ENCODE measurements around the gene NR6A1.
"Not testable (repeated sequence)": the region's sequence is repeated elsewhere in the genome, so short reads cannot be mapped to it uniquely, and the experiment has no call there.

The NR6A1 gene

DNA sequence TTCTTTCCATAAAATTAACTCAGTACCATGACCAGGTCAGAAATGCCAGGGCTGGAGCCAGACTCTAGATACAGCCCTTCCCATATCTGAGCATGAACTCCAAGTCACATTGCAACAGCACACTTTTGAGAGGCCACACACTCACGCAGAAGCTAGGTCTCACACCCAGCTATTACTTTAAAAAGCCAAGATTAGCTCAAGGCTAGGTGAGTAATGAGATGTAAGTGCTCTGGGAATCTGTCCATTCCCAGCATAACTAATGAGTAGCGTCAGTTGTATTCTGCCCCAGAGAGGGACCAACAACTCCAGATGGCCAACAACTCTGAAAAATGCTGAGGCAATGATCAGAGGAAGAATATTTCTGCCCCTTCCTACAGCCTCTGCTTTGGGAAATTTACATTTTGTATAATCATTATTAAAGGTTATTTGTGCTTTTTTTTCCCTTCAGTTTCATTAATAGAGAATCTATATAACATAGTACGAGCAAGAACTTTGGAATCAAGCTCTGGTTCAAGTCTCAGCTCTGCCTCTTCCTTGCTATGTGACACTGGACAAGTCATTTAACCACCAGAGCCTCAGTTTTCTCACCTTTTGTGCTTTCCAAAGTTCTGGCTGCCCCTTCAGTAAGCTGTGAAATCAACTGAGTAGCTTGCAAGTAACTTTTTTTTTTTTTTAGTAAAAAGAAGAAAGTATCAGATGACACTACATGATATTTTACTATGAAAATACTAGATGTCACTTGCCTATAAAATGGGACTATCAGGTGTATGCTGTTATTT, 118.3 kb downstream of the NR6A1 start:
- DNase-seq = no peak

DNA sequence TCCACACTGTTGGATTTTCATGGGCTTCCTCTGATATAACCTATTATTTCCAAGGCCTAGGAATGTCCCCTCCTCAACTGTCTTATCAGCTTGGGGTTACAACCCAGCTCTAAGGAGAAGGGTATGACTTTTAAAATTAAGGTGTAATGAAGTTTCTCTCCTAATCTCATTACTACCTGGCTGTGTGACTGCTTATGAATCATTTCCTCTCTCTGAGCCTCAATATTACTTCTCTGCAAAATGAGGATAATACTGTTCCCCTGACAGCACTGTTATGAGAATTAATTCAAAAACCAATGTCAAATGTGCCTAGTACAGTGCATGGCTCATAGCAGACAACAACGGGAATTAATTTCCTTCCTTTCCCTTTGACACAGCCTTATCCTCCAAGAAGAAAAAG, 118.9 kb downstream of the NR6A1 start:
- no peak for DNase-seq

DNA sequence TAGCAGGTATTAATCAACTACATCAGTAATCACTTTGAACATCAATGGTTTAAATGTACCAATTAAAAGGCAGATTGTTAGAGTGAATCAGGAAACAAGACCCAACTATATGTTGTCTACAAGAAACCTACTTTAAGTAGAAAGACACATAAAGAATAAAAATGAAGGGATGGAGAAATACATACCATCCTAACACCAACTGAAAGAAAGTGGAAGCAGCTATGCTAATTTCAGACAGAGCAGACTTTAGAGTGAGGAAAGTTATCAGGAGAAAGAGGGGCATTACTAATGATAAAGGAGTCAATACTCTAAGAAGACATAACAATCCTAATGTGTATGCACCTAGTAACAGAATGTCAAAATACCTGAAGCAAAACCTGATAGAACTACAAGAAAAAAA, 125.8 kb downstream of the NR6A1 start:
- DNase-seq = no peak

- no peak for DNase-seq
Measured at GRCh38 chr9:124639637-124640036, 131.5 kb downstream of the NR6A1 start.

- no peak for DNase-seq
Measured at GRCh38 chr9:124635285-124635684, 135.8 kb downstream of the NR6A1 start.

GRCh38 chr9:124632077-124632621, 139.0 kb downstream of the NR6A1 start:
- no peak for DNase-seq

DNA sequence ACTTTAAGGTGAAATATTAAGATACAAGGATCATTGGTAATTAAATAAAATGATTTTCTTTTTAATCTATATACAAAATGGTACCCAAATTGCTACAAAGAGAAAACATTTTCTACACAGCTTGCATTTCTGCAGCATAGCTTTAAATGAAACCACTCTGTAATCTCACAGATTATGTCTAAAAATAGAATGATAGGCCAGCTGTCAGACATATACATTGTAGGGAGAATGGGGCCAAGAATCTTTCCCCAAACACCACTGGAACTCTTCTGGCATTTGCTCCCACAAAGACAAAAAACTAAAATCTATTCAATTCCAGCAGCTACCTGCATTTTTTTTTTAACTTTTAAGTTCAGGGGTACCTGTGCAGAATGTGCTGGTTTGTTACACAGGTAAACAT, 139.8 kb downstream of the NR6A1 start:
- DNase-seq = no peak

DNA sequence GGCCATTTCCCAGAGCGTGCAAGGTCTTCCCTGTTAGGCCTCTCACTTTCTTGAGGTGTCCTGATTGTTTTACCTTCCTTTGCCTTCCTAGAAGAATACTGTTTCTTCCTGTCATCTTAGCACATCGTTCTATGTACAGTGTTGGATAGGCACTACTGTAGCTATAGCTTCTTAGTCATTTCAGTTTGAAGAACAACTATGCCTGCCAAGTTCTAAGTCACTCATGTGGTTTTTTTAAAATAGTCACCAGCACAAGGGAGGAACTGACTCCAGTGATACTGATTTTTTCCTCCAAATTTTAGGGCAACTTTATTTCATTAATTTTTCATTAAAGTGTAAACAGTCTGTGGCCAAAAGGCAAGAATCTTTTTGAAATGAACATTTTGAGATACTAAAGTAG, 141.5 kb downstream of the NR6A1 start:
- no peak for DNase-seq

GRCh38 chr9:124628741-124629140, 142.4 kb downstream of the NR6A1 start:
- no peak for DNase-seq

DNA sequence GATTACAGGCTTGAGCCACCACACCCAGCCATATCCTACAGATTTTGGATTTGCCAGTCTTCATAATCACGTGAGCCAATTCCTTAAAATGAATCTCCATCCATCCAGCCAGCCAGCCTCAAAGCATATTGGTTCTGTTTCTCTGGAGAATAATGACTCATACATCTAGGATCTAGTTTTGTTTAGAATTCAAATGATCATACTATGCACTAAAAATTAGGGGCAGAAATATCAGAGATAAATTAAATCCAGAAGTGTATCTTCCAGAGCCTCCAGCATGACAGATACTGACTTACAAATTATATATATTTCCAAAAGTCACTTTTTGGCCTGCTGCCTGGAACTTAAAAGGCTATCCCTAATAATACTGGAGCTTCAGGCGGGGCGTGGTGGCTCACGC, 144.8 kb downstream of the NR6A1 start:
- no peak for DNase-seq

- no peak for DNase-seq
Measured at GRCh38 chr9:124625087-124625486, 146.0 kb downstream of the NR6A1 start.

GRCh38 chr9:124624735-124624992, 146.4 kb downstream of the NR6A1 start:
- peak; percentile 68 to 82 for DNase-seq

DNA sequence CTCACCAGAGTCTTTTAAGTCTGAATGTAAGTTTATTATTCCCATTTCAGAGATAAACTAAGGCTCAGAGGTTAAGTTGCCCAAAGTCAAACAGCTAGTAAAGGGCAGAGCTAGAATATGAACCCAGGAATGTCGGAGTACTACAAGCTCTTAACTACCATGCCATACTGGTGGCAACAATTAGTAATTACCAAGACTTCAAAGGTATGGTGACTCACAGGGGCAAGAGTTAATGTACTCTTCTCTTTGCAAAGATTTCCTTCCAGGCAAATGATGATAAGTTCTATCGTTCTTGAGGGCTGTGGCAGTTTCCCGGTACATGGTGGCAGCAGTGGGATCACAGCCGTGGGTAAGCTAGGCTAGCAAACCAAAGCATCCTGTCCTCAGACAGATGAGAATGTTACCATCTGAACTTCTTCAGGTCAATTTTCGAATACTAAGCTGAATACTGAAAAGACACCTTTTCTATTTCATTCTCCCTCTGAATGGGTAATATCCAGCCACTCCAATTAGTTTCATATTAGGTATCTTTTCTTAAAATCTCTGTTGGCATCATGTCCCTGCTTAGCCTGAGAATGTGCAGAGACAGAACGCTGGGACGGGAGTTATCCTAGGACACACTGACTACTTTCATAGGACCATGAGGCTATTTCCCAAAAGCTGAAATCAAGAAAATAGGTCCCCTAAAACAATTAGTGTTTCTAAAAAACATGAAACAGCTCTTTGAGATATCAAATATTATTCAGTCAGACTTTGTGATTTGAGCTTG, 147.0 kb downstream of the NR6A1 start:
- DNase-seq = no peak

GRCh38 chr9:124622882-124623281, 148.2 kb downstream of the NR6A1 start:
- DNase-seq = no peak

DNA sequence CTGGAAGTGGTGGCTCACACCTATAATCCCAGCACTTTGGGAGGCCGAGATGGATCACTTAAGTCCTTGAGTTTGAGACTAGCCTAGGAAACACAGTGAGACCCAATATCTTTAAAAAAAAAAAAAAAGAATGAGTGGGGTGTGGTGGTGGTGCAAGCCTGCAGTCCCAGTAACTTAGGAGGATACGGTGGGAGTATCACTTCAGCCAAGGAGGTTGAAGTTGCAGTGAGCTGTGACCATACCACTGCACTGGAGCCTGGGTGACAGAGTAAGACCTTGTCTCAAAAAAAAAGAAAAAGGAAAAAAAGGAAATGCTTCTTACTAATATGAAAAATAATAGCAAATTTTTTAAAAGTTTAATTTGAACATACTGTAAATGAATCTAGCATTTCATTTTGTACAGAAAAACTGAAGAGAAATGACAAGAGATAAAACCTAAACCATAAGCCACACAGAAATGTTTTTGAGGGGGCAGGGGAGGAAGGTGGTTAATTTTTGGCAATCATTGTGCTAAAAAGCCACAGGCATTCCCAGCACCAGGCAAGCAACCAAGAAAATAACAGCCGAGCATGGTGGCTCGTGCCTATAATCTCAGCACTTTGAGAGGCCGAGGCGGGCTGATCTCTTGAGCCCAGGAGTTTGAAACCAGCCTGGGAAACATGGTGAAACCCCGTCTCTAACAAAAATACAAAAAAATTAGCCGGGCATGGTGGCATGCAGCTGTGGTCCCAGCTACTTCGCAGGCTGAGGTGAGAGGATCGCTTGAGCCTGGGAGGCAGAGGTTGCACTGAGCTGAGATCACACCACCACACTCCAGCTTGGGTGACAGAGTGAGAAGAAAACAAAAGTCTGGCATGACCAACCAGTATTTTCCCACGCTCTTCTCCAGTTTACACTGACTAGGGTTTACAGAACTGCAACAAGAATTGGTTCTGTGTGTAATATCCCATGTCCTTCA, 149.5 kb downstream of the NR6A1 start:
- DNase-seq = no peak

DNA sequence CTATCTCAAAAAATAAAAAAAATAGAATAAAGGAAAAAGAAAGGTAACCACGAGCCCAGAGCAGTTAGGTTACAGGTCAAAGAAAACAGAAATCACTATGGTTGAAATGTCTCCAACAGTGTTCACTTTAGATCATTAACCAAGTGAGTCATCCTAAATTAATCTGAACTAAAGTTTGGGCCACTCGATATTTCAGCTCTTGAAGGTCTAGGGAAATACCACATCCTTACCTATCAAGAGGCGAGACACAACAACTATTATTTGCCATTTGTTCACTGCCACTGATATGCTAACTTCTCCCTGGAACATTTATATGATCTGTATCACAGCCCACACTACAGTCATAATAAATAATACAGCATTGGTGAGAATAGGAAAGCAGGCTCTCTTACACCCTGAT, 152.6 kb downstream of the NR6A1 start:
- DNase-seq = no peak

DNA sequence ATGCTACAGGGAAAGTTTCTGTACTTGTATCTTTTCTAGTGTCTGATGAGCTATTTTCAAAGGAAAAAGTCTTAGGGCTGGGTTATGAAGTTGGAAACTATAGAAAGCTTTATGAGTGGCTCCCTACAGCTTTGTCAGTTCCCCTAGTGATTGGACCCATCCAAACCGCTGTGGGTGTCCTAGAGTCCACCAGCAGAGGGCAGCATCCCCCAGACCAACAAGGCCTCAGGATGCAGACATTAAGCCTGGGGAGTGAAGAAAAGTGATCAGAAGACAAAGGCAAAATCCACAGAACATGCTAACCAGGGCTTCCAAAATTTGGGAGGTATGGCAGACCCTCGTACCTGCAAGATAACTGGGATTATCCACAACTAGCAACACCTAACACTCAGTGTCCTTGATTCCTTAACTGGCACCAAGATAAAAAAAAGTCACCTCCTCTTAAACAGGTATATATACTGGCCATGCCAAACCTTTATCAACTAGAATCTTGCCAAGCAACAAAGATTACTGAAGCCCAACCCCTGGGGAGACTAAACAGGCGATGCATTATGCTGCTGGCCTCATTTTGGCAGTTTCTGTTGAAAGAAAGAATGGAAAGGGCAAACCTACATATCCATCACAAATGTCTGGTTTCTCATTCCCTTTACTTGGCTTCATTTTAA, 153.5 kb downstream of the NR6A1 start:
- peak in 1 of 2 experiments; percentile 70 for DNase-seq

- no peak for DNase-seq
Measured at GRCh38 chr9:124616961-124617360, 154.2 kb downstream of the NR6A1 start.

DNA sequence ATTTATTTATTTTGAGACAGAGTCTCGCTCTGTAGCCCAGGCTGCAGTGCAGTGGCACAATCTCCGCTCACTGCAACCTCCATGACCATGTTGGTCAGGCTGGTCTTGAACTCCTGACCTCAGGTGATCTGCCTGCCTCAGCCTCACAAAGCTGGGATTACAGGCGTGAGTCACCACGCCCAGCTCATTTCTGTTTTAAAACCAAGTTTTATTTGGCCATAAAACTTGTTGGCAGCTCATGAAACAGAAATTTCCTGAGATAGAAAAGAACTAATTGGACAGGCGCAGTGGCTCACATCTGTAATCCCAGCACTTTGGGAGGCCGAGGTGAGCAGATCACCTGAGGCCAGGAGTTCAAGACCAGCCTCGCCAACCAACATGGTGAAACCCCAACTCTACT, 155.3 kb downstream of the NR6A1 start:
- not testable (repeated sequence) for DNase-seq

DNA sequence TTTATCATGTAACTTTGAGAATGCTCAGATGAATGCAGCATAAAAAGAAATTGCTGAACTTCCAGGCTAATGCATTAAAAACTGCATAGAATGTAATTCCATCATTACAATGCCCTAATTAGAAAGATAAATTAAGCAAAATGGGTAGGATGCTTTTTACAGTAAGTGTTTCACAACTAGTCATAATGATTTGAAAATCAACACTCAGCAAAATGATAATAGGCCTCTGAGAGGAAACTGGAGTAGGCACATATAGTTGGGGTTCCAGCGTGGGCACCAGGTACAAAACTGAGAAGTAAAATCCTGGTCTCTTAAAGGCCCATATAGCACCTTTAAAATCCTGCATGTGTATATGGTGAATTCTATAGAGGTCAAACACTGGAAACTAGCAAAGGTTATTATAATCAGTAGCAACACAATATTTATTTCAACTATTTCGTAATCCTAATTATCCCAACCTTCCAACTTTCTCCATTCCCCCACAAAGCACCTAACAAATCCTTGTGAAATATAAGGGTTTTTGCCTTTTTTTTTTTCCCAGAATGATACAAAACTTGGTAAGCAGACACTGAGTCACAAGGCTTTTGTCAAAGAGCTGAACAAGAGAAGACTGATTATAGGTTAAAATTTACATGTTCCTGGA, 155.9 kb downstream of the NR6A1 start:
- no peak for DNase-seq

DNA sequence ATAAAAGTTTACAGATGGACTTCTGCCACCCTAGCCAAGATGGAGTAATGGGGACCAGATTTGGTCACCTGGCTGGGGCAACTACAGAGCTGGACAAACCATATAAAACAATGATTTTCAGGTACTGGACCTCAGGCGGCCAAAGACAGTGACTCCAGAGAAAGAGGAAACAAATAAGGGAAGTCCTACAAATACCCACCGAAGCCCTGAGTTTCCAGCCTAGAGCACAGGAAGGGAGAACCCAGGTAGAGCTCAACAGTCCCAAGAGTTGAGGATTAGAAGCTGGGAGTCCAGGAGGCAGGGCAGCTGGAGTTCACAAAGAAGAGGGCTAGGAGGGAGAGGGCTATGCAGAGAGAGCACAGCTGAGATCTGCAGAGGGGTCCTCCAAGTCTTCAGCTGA, 157.3 kb downstream of the NR6A1 start:
- DNase-seq = no peak

DNA sequence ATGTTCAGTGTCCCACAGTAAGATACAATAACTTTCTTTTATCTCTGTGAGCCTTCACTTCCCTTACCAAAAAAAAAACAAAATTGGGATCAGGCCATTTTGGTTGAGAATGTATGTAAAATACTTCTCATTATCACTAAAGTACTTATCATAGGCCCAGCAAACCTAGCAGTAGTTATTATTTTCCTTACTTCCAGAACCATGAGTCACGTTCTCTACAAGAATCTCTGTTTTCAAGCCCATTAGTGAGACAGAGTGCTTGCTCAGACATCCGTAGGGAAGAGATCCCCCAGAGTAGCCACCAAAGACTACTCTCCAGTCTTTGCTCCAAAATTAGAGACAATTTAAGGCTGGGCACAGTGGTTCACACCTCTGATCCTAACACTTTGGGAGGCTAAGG, 160.0 kb downstream of the NR6A1 start:
- no peak for DNase-seq

Data from cerebellar nuclear complex (tissue), 1 donor.